Measurements from ENCODE around the gene ARHGEF12.

Gene ARHGEF12

GRCh38 chr11:120376547-120377182 lies 40.5 kb downstream of the ARHGEF12 start:
- TF ChIP-seq MAX (IDR thresholded peaks at IDR 0.05) (no peak), CREB1 (IDR thresholded peaks at IDR 0.05; ENCODE audit: low read depth) (no peak), YY1 (IDR thresholded peaks at IDR 0.05; ENCODE audit: low read depth) (no peak), RAD21 (IDR thresholded peaks at IDR 0.05; ENCODE audit: low read depth) (no peak), TCF12 (IDR thresholded peaks at IDR 0.05; ENCODE audit: low read depth) (no peak), ZBTB7A (IDR thresholded peaks at IDR 0.05; ENCODE audit: low read depth) (no peak), TEAD4 (IDR thresholded peaks at IDR 0.05) (no peak), FOXM1 (IDR thresholded peaks at IDR 0.05; ENCODE audit: borderline replicate concordance, low read depth) (no peak), NFIC (IDR thresholded peaks at IDR 0.05) (no peak), TAF1 (IDR thresholded peaks at IDR 0.05; ENCODE audit: low read depth) (no peak), EGR1 (IDR thresholded peaks at IDR 0.05) (no peak), EP300 (IDR thresholded peaks at IDR 0.05; ENCODE audit: borderline replicate concordance) (no peak), CEBPB (IDR thresholded peaks at IDR 0.05) (no peak)
- TF ChIP-seq, protein P1, sequence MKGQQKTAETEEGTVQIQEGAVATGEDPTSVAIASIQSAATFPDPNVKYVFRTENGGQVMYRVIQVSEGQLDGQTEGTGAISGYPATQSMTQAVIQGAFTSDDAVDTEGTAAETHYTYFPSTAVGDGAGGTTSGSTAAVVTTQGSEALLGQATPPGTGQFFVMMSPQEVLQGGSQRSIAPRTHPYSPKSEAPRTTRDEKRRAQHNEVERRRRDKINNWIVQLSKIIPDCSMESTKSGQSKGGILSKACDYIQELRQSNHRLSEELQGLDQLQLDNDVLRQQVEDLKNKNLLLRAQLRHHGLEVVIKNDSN (IDR thresholded peaks at IDR 0.05): no peak
- TF ChIP-seq, protein P2, sequence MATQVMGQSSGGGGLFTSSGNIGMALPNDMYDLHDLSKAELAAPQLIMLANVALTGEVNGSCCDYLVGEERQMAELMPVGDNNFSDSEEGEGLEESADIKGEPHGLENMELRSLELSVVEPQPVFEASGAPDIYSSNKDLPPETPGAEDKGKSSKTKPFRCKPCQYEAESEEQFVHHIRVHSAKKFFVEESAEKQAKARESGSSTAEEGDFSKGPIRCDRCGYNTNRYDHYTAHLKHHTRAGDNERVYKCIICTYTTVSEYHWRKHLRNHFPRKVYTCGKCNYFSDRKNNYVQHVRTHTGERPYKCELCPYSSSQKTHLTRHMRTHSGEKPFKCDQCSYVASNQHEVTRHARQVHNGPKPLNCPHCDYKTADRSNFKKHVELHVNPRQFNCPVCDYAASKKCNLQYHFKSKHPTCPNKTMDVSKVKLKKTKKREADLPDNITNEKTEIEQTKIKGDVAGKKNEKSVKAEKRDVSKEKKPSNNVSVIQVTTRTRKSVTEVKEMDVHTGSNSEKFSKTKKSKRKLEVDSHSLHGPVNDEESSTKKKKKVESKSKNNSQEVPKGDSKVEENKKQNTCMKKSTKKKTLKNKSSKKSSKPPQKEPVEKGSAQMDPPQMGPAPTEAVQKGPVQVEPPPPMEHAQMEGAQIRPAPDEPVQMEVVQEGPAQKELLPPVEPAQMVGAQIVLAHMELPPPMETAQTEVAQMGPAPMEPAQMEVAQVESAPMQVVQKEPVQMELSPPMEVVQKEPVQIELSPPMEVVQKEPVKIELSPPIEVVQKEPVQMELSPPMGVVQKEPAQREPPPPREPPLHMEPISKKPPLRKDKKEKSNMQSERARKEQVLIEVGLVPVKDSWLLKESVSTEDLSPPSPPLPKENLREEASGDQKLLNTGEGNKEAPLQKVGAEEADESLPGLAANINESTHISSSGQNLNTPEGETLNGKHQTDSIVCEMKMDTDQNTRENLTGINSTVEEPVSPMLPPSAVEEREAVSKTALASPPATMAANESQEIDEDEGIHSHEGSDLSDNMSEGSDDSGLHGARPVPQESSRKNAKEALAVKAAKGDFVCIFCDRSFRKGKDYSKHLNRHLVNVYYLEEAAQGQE (IDR thresholded peaks at IDR 0.05; ENCODE audit: low read depth): no peak

DNA sequence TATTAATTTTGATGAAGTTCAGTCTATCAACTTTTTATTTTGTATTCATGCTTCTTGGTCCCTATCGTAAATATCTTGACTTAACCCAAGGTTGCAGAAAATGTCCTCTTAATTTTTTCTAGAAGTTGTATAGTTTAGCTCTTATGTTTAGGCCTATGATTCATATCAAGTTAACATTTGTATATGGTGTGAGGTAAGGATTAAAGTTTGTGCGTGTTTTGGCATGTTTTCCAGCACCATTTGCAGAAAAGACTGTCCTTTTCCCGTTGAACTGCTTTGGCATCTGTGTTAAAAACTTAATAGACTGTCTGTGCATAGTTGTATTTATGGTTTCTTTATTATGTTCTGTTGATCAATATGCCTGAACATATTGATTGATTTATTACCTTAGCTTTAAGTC lies 42.3 kb downstream of the ARHGEF12 start:
- TF ChIP-seq RAD21 (IDR thresholded peaks at IDR 0.05; ENCODE audit: low read depth): no peak
- TF ChIP-seq TAF1 (IDR thresholded peaks at IDR 0.05; ENCODE audit: low read depth): no peak
- no peak for TF ChIP-seq EP300 (IDR thresholded peaks at IDR 0.05; ENCODE audit: borderline replicate concordance)
- TF ChIP-seq CEBPB (IDR thresholded peaks at IDR 0.05): no peak
- no peak for TF ChIP-seq TCF12 (IDR thresholded peaks at IDR 0.05; ENCODE audit: low read depth)
- no peak for TF ChIP-seq EGR1 (IDR thresholded peaks at IDR 0.05)
- TF ChIP-seq, protein P2 (IDR thresholded peaks at IDR 0.05; ENCODE audit: low read depth): no peak

DNA sequence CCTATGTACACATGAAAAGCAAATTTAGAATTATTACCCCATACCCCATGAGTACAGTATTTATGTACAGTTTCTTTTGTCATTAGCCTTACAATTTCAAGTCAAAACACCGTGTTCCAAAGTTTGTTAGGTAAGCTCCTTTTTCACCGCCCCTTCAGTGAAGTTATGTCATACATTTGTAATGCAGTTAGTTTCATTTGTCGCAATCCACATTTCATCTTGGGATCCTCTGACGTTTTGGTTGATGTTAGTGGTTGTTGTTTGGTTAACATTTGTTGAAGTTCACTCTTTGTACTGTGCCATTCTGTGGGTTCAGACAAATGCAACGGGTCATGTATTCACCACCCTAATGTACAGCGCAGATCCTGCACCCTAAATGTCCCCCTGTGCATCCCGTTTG lies 45.2 kb downstream of the ARHGEF12 start:
- TF ChIP-seq TCF12 (IDR thresholded peaks at IDR 0.05; ENCODE audit: low read depth): no peak
- no peak for TF ChIP-seq CEBPB (IDR thresholded peaks at IDR 0.05)
- no peak for TF ChIP-seq MAX (IDR thresholded peaks at IDR 0.05)
- no peak for TF ChIP-seq FOXM1 (IDR thresholded peaks at IDR 0.05; ENCODE audit: borderline replicate concordance, low read depth)
- no peak for TF ChIP-seq EGR1 (IDR thresholded peaks at IDR 0.05)
- no peak for TF ChIP-seq YY1 (IDR thresholded peaks at IDR 0.05; ENCODE audit: low read depth)
- TF ChIP-seq, protein P1 (IDR thresholded peaks at IDR 0.05): no peak
- TF ChIP-seq ZBTB7A (IDR thresholded peaks at IDR 0.05; ENCODE audit: low read depth): no peak
- TF ChIP-seq RAD21 (IDR thresholded peaks at IDR 0.05; ENCODE audit: low read depth): no peak
- no peak for TF ChIP-seq TAF1 (IDR thresholded peaks at IDR 0.05; ENCODE audit: low read depth)
- TF ChIP-seq NFIC (IDR thresholded peaks at IDR 0.05): no peak
- TF ChIP-seq, protein P2 (IDR thresholded peaks at IDR 0.05; ENCODE audit: low read depth): no peak
- no peak for TF ChIP-seq TEAD4 (IDR thresholded peaks at IDR 0.05)
- no peak for TF ChIP-seq EP300 (IDR thresholded peaks at IDR 0.05; ENCODE audit: borderline replicate concordance)
- TF ChIP-seq CREB1 (IDR thresholded peaks at IDR 0.05; ENCODE audit: low read depth): no peak

DNA sequence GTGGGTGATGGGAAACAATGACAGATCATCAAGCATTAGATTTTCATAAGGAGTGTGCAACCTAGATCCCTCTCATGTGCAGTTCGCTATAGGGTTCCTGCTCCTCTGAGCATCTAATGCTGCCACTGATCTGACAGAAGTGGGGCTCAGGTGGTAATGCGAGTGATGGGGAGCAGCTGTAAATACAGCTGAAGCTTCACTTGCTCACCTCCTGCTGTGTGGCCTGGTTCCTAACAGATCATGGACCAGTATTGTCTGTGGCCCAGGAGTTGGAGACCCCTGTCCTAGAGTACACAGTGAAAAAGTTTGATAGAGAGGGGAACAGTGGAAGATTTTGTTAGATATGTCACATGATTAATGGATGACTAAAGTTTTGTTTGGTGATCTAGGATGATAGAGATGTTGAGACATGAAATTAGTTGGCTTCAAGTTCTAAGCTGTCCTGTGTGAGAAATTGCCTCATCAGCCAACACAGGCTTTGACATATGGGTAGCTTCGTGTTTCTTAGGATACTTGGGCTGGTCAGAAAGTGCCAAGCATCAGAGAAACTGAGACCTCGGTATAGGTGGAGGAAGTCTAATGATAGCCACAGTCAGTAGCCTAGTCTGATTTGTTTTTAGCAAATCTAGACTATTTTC lies 47.4 kb downstream of the ARHGEF12 start:
- TF ChIP-seq TEAD4 (IDR thresholded peaks at IDR 0.05) (no peak), CEBPB (IDR thresholded peaks at IDR 0.05) (no peak), EP300 (IDR thresholded peaks at IDR 0.05; ENCODE audit: borderline replicate concordance) (no peak), MAX (IDR thresholded peaks at IDR 0.05) (no peak)

Data from Ishikawa (cell line).